PFSK-1 (cell line): ENCODE results near the gene DPP9.

ENCODE experiments used
- FOXP2 ChIP-seq: optimal IDR thresholded peaks from 2 replicates; pipeline ENCODE3; 2011; ENCODE audit warnings: borderline replicate concordance, control low read depth, inconsistent platforms; ENCODE audit not compliant: insufficient read depth; ENCODE audit errors: extremely low read length, extremely low read depth
- POLR2AphosphoS5 ChIP-seq: IDR thresholded peaks from 2 replicates; pipeline ENCODE4 v1.6.1; 2012; ENCODE audit warnings: low read depth, mild to moderate bottlenecking, control low read depth, low read length, moderate library complexity
- SIN3A ChIP-seq: IDR thresholded peaks from 2 replicates; pipeline ENCODE4 v1.6.1; 2012; ENCODE audit warnings: mild to moderate bottlenecking, low read length, moderate library complexity, borderline replicate concordance; ENCODE audit not compliant: insufficient read depth
- TAF1 ChIP-seq: IDR thresholded peaks from 2 replicates; pipeline ENCODE4 v1.6.1; 2012; ENCODE audit warnings: low read length, control low read depth, borderline replicate concordance; ENCODE audit not compliant: insufficient read depth
- TF ChIP-seq, protein P1 (sequence below), 2 experiments: IDR thresholded peaks; 2 replicates each; pipeline versions ENCODE4 v1.6.1 to v1.8.0; 2011 to 2012; ENCODE audit warnings: low read depth in 2 of 2, low read length in 2 of 2, control low read depth in 1 of 2, inconsistent platforms in 1 of 2, mild to moderate bottlenecking in 1 of 2, moderate library complexity in 1 of 2; ENCODE audit not compliant: insufficient read depth in 1 of 2

Gene DPP9

DNA sequence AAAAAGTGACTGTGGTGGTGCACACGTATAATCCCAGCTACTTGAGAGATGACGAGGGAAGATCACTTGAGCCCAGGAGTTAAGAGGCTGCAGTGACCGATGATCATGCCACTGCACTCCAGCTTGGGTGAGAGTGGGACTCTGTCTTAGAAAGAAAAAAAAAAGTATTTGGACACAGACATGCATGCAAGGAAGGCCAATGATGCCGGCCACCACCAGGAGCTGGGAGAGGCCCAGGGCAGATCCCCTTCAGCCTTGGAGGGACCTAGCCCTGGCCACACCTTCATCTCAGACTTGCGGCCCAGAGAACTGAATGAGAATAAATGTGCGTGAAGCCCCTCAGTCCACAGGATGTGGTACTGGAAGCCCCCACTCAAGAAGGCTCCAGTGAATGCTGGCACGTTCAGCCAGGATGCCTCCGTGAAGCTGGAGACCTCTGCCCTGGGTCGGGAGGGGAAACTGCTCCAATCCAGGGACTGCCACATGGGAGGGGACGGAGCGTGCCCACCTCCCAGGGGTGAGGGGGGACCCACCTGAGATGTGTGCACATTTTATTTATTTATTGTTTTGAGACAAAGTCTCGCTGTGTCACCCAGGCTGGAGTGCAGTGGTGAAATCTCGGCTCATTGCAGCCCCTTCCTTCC lies 69.7 kb downstream of the DPP9 start:
- no peak for TF ChIP-seq FOXP2
- TF ChIP-seq SIN3A = no peak
- TF ChIP-seq POLR2AphosphoS5 = no peak
- no peak for TF ChIP-seq TAF1
- TF ChIP-seq, protein P1, sequence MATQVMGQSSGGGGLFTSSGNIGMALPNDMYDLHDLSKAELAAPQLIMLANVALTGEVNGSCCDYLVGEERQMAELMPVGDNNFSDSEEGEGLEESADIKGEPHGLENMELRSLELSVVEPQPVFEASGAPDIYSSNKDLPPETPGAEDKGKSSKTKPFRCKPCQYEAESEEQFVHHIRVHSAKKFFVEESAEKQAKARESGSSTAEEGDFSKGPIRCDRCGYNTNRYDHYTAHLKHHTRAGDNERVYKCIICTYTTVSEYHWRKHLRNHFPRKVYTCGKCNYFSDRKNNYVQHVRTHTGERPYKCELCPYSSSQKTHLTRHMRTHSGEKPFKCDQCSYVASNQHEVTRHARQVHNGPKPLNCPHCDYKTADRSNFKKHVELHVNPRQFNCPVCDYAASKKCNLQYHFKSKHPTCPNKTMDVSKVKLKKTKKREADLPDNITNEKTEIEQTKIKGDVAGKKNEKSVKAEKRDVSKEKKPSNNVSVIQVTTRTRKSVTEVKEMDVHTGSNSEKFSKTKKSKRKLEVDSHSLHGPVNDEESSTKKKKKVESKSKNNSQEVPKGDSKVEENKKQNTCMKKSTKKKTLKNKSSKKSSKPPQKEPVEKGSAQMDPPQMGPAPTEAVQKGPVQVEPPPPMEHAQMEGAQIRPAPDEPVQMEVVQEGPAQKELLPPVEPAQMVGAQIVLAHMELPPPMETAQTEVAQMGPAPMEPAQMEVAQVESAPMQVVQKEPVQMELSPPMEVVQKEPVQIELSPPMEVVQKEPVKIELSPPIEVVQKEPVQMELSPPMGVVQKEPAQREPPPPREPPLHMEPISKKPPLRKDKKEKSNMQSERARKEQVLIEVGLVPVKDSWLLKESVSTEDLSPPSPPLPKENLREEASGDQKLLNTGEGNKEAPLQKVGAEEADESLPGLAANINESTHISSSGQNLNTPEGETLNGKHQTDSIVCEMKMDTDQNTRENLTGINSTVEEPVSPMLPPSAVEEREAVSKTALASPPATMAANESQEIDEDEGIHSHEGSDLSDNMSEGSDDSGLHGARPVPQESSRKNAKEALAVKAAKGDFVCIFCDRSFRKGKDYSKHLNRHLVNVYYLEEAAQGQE (IDR thresholded peaks at IDR 0.05; ENCODE audit: insufficient read depth in 1 of 2, low read depth in 2 of 2, low read length in 2 of 2) = no peak

DNA sequence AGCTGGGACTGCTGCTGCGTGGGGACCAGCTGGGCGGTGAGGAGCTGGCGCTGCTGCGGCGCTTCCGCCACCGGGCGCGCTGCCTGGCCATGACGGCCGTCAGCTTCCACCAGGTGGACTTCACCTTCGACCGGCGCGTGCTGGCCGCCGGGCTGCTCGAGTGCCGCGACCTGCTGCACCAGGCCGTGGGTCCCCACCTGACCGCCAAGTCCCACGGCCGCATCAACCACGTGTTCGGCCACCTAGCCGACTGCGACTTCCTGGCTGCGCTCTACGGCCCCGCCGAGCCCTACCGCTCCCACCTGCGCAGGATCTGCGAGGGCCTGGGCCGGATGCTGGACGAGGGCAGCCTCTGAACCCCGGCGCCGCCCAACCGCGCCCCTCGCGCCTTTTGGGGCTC lies 71.6 kb downstream of the DPP9 start:
- TF ChIP-seq, protein P1 (IDR thresholded peaks at IDR 0.05; ENCODE audit: insufficient read depth in 1 of 2, low read depth in 2 of 2, low read length in 2 of 2) = no peak
- TF ChIP-seq POLR2AphosphoS5 = no peak
- no peak for TF ChIP-seq TAF1
- TF ChIP-seq FOXP2 = no peak
- TF ChIP-seq SIN3A = no peak

DNA sequence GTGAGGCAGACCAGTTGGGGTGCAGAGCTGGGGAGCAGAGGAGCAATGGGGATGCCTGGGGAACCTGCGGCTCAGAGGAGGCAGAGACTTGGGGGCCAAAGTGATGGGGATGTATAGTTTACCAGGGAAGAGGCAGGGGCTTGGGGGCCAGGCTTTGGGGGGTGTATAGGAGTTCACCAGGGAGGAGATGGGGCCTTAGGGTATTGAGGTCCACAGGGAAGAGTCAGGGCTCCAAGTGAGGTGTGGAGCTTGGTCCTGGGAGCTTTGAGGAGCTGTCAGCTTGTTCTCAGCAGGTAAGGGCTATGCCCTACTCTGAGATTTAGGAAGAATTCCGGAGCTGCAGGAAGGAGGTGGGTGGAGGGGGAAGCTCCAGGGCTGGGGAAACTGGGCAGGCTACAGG lies 73.5 kb downstream of the DPP9 start:
- no peak for TF ChIP-seq SIN3A
- TF ChIP-seq TAF1 = no peak
- no peak for TF ChIP-seq FOXP2
- TF ChIP-seq, protein P1 (IDR thresholded peaks at IDR 0.05; ENCODE audit: insufficient read depth in 1 of 2, low read depth in 2 of 2, low read length in 2 of 2) = no peak
- TF ChIP-seq POLR2AphosphoS5 = no peak

DNA sequence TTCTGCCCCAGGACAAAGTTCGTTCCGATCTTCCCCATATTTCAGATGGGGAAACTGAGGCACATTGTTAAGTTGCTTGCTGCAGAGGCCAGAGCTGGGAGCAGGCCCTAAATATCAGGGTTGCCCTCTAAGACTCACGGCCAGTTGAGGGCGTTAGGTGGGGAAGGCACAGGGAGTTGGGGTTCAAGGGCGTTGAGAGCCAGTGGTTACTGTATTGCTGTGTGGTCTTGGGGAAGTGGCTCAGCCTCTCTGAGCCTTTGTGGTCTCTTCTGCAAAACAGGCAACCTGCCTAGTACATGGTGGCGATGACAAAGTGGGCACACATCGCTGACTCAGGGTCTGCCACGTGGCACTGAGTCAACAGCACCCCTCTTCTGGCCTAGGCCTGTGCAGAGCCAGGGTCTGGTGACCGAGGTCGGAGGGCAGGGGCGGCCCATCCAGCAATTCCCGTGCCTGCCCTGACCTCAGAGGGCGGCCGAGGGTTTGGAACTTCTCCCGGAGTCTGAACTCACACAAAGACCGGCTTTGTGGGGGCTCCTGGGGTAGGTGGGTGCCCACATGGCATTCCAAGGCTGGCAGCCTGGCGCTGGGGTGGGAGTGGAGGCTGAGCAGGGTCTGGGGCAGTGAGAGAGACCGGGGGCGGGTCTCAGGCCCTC lies 74.1 kb downstream of the DPP9 start:
- TF ChIP-seq SIN3A (no peak), FOXP2 (no peak), TAF1 (no peak)

DNA sequence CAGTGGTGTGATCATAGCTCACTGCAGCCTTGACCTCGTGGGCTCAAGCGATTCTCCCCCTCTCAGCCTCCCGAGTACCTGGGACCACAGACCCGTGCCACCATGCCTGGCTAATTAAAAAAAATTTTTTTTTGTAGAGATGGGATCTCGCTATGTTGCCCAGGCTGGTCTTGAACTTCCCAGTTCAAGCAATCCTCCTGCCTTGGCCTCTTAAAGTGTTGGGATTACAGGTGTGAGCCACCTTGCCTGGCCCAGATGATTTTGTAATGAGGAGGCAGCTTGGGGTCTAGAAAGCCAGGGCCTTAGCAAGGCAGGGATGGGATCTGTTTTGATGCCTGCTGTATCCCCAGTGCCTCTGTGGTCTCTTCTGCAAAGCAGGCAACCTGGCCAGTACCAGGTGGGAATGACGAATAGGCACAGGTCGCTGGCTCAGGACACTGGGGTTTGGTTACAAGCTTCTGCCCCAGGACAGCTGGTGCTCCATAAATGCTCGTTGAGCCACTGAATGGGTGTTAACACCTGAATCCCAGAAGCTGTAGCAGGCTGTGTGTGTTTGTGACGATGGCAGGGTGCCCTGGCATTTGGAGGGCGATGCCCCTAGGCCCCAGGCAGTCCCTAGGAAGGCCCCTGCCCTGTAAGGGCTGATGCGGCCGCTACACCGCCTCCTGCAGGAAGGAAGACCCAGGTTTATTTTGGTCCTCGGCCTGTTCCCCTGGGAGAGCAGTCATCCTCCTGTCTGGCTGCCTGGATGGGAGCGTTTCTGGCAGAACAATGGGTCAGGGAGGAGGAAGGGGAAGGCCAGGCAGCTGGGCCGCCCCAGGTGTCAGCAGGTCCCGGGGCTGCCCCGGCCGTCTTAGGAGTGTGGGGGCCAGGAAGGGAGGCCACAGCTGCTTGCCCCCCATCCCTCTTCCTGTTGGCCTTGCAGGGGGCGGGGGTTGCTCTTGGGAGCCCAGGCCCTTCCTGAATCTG lies 75.7 kb downstream of the DPP9 start:
- TF ChIP-seq, protein P1 (IDR thresholded peaks at IDR 0.05; ENCODE audit: insufficient read depth in 1 of 2, low read depth in 2 of 2, low read length in 2 of 2) = no peak
- TF ChIP-seq POLR2AphosphoS5 (no peak), TAF1 (no peak), FOXP2 (peak; percentile 45), SIN3A (no peak)
